ENCODE data around the gene PARP9. TPM values are rescaled to one million over a fixed set of nuclear protein-coding genes. Genes with fewer than 3 reads are reported as not detected.

PARP9 gene
- total and polyA plus RNA-seq, 8 donors, result 8.6 to 33.2 (median 16.7) TPM

GRCh38 chr3:122598151-122598550 lies 34.1 kb upstream of the PARP9 start:
- no peak for ATAC-seq
- no peak for TF ChIP-seq CTCF (IDR thresholded peaks at IDR 0.05)
- no peak overlapping the region for H3K27ac ChIP-seq
- intact Hi-C loops (cut with DNase I), result no loop called here
- H3K4me3 ChIP-seq, result no peak overlapping the region
- no peaks in the 10 kb centered on the region for H3K36me3 ChIP-seq
- H3K4me1 ChIP-seq, result no peaks in the 10 kb centered on the region
- no peaks in the 10 kb centered on the region for H3K27me3 ChIP-seq
- WGBS, 2 donors, result 85 to 88% methylated on average over 3 of the region's 3 CpGs
- no peak for DNase-seq
- no peaks in the 10 kb centered on the region for H3K9me3 ChIP-seq
- no peak for FAIRE-seq

GRCh38 chr3:122594025-122594424 lies 29.9 kb upstream of the PARP9 start:
- H3K4me3 ChIP-seq, result no peak overlapping the region
- ATAC-seq (no peak), FAIRE-seq (no peak), DNase-seq (no peak)
- H3K36me3 ChIP-seq, result no peaks in the 10 kb centered on the region
- no peak for TF ChIP-seq CTCF (IDR thresholded peaks at IDR 0.05)
- intact Hi-C loops (cut with DNase I), result no loop called here
- no peaks in the 10 kb centered on the region for H3K4me1 ChIP-seq
- no peaks in the 10 kb centered on the region for H3K27me3 ChIP-seq
- no peak overlapping the region for H3K27ac ChIP-seq
- no peaks in the 10 kb centered on the region for H3K9me3 ChIP-seq

GRCh38 chr3:122590610-122591009 lies 26.5 kb upstream of the PARP9 start:
- ATAC-seq (no peak), DNase-seq (no peak), FAIRE-seq (no peak)
- Histone ChIP-seq H3K27me3 (no peaks in the 10 kb centered on the region), H3K4me1 (no peaks in the 10 kb centered on the region), H3K36me3 (no peaks in the 10 kb centered on the region), H3K9me3 (no peaks in the 10 kb centered on the region), H3K4me3 (no peak overlapping the region), H3K27ac (no peak overlapping the region)
- TF ChIP-seq CTCF (IDR thresholded peaks at IDR 0.05), result no peak
- 92 to 95% methylated on average over 2 of the region's 2 CpGs for WGBS, 2 donors
- intact Hi-C loops (cut with DNase I), result no loop called here

- WGBS, 2 donors, result 64 to 71% methylated on average over 5 of the region's 5 CpGs
- H3K36me3 ChIP-seq, result no peaks in the 10 kb centered on the region
- no peak overlapping the region for H3K27ac ChIP-seq
- FAIRE-seq (no peak), ATAC-seq (no peak), DNase-seq (no peak)
- H3K27me3 ChIP-seq, result no peaks in the 10 kb centered on the region
- no peak for TF ChIP-seq CTCF (IDR thresholded peaks at IDR 0.05)
- intact Hi-C loops (cut with DNase I), result no loop called here
- H3K4me3 ChIP-seq, result no peak overlapping the region
- H3K9me3 ChIP-seq, result no peaks in the 10 kb centered on the region
- H3K4me1 ChIP-seq, result no peaks in the 10 kb centered on the region
These were observed 25.2 kb upstream of the PARP9 start for GRCh38 chr3:122589297-122589696.

GRCh38 chr3:122587572-122587971 lies 23.5 kb upstream of the PARP9 start:
- DNase-seq (no peak), ATAC-seq (no peak), FAIRE-seq (no peak)
- Histone ChIP-seq H3K9me3 (peaks cover 0 to under 1% (median 0%) of the 10 kb centered on the region in 4 donors), H3K27ac (no peak overlapping the region), H3K36me3 (no peaks in the 10 kb centered on the region), H3K4me3 (no peak overlapping the region), H3K27me3 (no peaks in the 10 kb centered on the region), H3K4me1 (no peaks in the 10 kb centered on the region)
- WGBS, 2 donors, result 26 to 47% methylated on average over 2 of the region's 2 CpGs
- no peak for TF ChIP-seq CTCF (IDR thresholded peaks at IDR 0.05)
- intact Hi-C loops (cut with DNase I), result no loop called here

Measured in pancreas (tissue), 10 donors.